Transverse colon (tissue), 4 donors: ENCODE results near the gene TMEM205.

Experiments used
- CTCF ChIP-seq, 5 experiments: fragments of 200-600 bp in 3 of 5; fragments of 450-650 bp in 2 of 5; sonication (generic) in 3 of 5; IDR thresholded peaks; 1 replicate in 2 of 5; 2 replicates in 3 of 5; pipeline ENCODE4 v1.5.1; 2016 to 2017; ENCODE audit warnings: antibody characterized with exemption in 5 of 5, inconsistent platforms in 3 of 5, mild to moderate bottlenecking in 2 of 5, moderate library complexity in 1 of 5
- EP300 ChIP-seq: sonication (generic); formaldehyde crosslinking; IDR thresholded peaks from one replicate; pipeline ENCODE4 v1.6.1; 2017; ENCODE audit warnings: antibody characterized with exemption, low read depth
- POLR2A ChIP-seq: fragments of 450-650 bp; IDR thresholded peaks from one replicate; pipeline ENCODE4 v1.6.1; 2016; ENCODE audit warnings: antibody characterized with exemption, mild to moderate bottlenecking, moderate library complexity
- POLR2AphosphoS5 ChIP-seq, 3 donors: sonication (generic); formaldehyde crosslinking; IDR thresholded peaks; one replicate each; pipeline ENCODE4 v1.6.1; 2016; ENCODE audit warnings: antibody characterized with exemption in 3 of 3

DNA sequence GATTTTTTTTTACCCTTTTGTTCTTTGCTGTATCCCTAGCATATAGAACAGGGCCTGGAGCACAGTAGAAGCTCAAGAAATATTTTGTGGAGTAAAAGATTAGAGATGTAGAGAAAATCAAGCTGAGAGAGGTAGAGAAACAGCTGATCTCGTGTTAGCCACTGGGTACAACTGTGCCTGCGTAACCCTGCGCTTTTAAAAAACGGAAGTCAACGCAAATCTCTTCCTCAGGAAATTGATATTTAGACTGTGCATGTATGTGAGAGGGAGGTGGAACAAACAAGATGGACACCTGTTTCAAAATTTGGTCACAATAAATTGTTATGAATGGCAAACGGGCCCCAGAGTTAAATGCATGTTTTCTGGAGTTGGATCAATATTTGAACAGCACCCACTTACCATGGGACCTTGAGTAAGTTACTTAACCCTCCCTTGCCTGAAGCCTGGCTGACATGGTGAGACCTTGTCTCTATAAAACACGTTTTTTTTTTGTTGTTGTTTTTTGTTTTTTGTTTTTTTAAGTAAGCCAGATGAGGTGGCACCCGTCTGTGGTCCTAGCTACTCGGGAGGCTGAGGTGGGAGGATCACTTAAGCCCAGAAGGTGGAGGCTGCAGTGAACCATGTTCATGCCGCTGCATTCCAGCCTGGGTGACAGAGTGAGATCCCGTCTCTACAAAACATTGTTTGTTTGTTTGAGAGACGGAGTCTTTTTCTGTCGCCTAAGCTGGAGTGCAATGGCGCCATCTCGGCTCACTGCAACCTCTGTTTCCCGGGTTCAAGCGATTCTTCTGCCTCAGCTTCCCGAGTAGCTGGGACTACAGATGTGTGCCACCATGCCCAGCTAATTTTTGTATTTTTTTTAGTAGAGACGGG, 41.3 kb upstream of the TMEM205 start:
- TF ChIP-seq CTCF (IDR thresholded peaks at IDR 0.05) (no peak), POLR2A (no peak), EP300 (no peak), POLR2AphosphoS5 (IDR thresholded peaks at IDR 0.05) (no peak)
